ENCODE measurements around the gene ZNF581.

The ZNF581 gene

DNA sequence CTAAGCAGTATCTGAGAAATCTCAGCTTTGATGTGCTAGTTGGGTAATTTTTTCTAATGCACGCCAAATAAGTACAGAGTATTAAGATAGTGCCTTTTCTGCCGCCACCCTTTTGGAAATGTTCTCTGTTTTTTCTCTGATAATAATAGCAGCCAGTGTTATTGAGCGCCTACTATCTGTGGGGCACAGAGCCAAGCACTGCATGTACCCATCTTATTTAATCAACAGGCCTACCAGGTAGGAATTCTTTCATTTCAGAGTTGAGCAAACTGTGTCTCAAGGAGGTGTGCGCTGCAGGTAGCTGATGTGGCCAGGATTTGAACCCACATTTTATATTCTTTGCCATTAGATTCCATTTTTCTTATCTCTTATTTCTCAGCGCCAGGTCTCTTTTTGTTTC is 32.9 kb downstream of the ZNF581 start:
- H3K27ac ChIP-seq: no peak overlapping the region
- TF ChIP-seq, protein P1, sequence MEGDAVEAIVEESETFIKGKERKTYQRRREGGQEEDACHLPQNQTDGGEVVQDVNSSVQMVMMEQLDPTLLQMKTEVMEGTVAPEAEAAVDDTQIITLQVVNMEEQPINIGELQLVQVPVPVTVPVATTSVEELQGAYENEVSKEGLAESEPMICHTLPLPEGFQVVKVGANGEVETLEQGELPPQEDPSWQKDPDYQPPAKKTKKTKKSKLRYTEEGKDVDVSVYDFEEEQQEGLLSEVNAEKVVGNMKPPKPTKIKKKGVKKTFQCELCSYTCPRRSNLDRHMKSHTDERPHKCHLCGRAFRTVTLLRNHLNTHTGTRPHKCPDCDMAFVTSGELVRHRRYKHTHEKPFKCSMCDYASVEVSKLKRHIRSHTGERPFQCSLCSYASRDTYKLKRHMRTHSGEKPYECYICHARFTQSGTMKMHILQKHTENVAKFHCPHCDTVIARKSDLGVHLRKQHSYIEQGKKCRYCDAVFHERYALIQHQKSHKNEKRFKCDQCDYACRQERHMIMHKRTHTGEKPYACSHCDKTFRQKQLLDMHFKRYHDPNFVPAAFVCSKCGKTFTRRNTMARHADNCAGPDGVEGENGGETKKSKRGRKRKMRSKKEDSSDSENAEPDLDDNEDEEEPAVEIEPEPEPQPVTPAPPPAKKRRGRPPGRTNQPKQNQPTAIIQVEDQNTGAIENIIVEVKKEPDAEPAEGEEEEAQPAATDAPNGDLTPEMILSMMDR (conservative IDR thresholded peaks at IDR 0.05; ENCODE audit: low read depth): peak; percentile 45
- DNase-seq (ENCODE audit: low spot score): no peak
- ChIA-PET CTCF (interaction anchor here (0.7 kb wide), 1 partner anchor 23 kb away, joined by 3 read pairs; no protein-coding TSS in a partner anchor), POLR2A (ENCODE audit: low non-redundant PET) (no interaction called here)

DNA sequence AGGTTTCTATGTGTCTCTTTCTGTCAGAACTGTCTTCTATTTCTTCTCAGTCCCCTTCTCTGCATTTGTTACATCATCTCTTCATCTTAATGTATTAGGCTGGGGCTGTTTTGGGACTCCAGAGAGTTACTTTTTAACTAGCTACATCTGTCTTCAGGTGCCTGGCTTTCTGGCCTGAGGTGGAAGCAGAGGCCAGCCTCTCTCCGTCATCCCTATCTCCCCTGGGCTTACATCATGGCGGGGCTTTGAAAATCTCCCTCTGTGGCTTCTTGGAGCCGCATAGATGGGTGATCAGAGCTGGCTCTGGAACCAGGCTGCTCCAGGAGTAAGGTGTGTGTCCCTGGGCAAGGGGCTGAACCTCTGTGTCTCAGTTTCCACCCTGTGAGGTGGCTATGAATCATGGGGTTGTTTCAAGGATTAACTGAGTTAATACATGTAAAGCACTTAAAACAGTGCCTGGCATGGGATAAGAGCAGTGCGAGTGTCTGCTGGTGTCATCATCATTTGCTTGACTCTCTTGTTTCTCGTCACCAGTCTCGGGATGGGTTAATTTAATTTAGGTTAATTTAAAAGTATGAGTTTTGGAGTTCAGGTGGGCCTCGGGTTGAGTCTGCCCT is 33.5 kb downstream of the ZNF581 start:
- ChIA-PET CTCF (no interaction called here), POLR2A (ENCODE audit: low non-redundant PET) (no interaction called here)
- H3K27ac ChIP-seq: no peak overlapping the region

DNA sequence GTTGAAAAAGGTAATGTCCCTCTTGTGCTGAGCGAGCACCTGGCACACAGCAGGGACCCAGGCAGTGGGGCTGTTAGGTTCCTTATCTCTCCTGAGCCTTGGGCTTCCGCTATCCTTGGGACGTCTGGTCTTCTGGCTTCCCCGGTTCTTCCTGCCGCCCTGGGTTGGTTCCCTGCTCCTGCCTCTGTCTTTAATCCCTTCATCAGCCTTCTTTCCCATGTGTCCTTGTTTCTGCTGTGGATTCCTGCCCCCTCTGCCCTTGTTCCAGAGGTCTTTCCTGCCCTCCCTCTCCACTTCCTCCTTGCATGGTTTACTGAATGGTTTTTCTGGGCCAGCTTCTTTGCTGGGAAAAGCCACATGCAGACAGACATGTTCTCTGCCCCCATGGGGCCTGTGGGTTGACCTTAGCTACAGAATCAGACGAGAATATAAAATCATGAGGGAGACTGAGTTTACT is 34.2 kb downstream of the ZNF581 start:
- TF ChIP-seq, protein P1 (conservative IDR thresholded peaks at IDR 0.05; ENCODE audit: low read depth): no peak
- ChIA-PET CTCF (no interaction called here), POLR2A (ENCODE audit: low non-redundant PET) (no interaction called here)
- DNase-seq (ENCODE audit: low spot score): no peak
- no peak overlapping the region for H3K27ac ChIP-seq

More for the DNA sequence above, 33.5 kb downstream of the ZNF581 start:
- no peak for DNase-seq (ENCODE audit: low spot score)
- TF ChIP-seq, protein P1 (conservative IDR thresholded peaks at IDR 0.05; ENCODE audit: low read depth): no peak

DNA sequence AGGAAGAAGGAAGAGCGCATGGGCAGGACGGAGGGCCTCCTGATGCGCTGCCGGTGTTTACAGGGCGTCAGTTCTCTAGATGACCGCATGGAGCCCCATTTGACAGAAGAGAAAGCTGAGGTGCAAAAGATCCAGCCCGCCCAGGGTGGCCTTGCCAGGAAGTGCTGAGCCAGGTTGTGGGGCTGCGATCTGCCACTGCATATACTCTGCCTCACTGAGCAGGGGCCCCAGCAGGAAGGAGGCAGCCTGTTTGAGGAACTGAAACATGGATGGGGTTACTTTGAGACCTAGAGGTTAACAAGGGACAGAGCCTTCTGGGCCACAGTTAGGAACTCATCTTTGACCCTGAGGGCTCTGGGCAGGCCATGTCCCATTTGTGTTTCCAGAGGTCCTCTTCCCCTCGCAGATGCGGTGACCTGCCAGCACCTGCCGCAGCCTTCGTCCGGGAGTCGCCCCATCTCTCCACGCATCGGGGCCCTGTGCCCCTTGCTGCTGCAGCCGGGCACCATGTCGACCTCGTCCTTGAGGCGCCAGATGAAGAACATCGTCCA is 34.7 kb downstream of the ZNF581 start:
- no peak for DNase-seq (ENCODE audit: low spot score)
- ChIA-PET CTCF (no interaction called here), POLR2A (ENCODE audit: low non-redundant PET) (no interaction called here)
- H3K27ac ChIP-seq: no peak overlapping the region; the same call in 1 of the 2 replicates
- TF ChIP-seq, protein P1 (conservative IDR thresholded peaks at IDR 0.05; ENCODE audit: low read depth): no peak

DNA sequence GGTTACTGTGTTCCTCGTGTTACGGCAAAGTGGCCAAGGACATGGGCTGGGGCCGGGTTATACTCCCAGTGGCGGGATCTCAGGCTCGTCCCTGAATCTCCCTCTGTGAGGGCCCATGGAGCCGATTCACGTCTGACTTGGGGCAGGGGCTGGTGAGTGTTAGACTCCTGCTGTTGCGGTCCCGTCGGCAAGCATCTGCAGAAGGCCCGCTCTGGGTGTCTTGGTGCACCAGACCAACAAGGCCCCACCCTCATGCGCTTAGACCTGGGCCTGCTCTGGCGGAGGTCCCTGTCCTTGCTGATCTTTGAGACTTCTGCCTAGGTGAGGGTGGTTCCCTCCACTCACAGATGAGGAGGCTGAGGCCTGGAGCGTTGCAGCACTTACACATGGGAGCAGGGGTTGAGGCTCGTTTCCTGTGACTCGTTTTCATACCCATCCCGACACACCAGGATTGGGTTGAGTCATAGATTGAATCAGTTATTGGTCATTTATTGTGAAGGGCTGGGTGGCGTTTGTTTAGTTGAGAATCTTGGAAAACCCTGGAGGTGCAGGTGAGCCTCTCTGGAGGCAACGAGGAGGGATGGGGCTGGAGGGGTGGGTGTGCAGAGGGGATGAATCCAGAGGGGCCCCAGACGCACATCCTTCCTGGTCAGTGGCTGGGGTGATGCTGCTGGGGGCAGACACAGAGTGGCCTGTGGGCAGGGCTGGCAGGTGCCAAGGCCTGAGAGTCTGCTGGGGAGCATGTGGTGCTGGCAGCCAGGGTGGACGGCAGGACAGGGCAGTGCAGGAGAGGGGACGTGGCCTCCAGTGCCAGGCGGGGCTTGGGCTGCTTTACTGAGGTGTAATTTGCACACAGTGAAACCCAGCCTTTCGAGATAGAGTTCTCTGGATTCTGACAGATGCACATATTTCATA is 36.2 kb downstream of the ZNF581 start:
- ChIA-PET CTCF (no interaction called here), POLR2A (ENCODE audit: low non-redundant PET) (no interaction called here)
- peak; percentile 58 for DNase-seq (ENCODE audit: low spot score)
- TF ChIP-seq, protein P1 (conservative IDR thresholded peaks at IDR 0.05; ENCODE audit: low read depth): no peak
- H3K27ac ChIP-seq: peak overlapping the region; percentile 16

DNA sequence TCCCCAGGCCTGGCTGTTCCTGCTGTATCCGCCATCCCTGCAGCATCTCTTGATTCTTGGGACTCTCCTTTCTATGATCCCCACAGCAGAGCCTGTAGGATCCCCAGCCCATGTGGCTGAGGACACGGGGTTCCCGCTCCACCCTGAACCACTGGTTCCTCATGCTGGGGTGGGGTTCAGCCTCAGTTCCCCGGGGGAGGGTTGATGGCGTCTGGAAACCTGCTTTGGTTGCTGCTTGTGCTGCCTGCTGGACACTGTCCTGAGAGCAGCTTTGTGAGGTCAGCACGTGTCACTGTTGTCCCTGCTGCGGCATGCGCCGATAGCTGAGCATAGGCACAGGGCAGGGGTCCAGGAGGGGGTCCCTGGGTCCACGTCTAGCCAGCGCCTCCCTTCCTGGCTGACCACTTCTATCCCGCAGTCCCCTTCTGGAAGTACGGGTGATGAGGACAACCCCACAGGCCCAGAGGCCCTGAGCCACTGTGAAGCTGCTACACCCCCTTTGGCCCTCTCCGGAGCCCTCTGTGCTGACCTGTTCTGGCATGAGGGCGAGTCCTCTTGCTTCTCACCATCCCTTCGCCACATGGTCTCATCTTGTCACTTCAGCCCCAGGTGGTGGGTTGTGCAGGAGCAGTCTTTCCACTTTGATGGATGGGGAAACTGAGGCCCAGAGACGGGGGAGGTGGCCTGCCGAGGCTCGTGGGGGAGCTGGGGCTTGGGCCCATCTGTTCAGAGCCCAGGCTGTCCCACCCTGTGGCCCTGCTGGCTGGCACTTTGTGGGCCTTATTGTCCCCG is 37.1 kb downstream of the ZNF581 start:
- TF ChIP-seq, protein P1 (conservative IDR thresholded peaks at IDR 0.05; ENCODE audit: low read depth): no peak
- DNase-seq (ENCODE audit: low spot score): no peak
- POLR2A ChIA-PET (ENCODE audit: low non-redundant PET): no interaction called here
- H3K27ac ChIP-seq: peak overlapping the region; percentile 16; the same call in 1 of the 2 replicates
- CTCF ChIA-PET: interaction anchor here (0.6 kb wide), 1 partner anchor 24 kb away, joined by 3 read pairs; no protein-coding TSS in a partner anchor
